GM18507 (cell line): Measurements from ENCODE around the gene PLD1.
A peak's percentile ranks its signal among the peaks of the same experiment; 100 is the strongest.
"Not testable (repeated sequence)": the region's sequence is repeated elsewhere in the genome, so short reads cannot be mapped to it uniquely, and the experiment has no call there.

Experiments
- DNase-seq: peaks from one replicate; pipeline ENCODE4 v3.0.0; 2011; ENCODE audit warnings: low read depth; ENCODE audit not compliant: insufficient read length; ENCODE audit errors: extremely low spot score
- FAIRE-seq: peaks from 2 replicates; lab custom pipeline; 2011; peaks lifted over from hg19 to GRCh38; lab: Jason Lieb, UNC

The PLD1 gene

GRCh38 chr3:171562459-171562858, 247.8 kb downstream of the PLD1 start:
- DNase-seq, FAIRE-seq: not testable (repeated sequence)

- peak; percentile 84 for FAIRE-seq
Measured at GRCh38 chr3:171561596-171562323, 248.5 kb downstream of the PLD1 start.

GRCh38 chr3:171559586-171559985, 250.7 kb downstream of the PLD1 start:
- DNase-seq, result no peak
- FAIRE-seq, result no peak

More at GRCh38 chr3:171561596-171562323, 248.5 kb downstream of the PLD1 start:
- peak; percentile 9 for DNase-seq

- DNase-seq (no peak), FAIRE-seq (no peak)
Measured at GRCh38 chr3:171558188-171558696, 252.0 kb downstream of the PLD1 start.

GRCh38 chr3:171557173-171557572, 253.1 kb downstream of the PLD1 start:
- DNase-seq (no peak), FAIRE-seq (no peak)

GRCh38 chr3:171556574-171557145, 253.6 kb downstream of the PLD1 start:
- FAIRE-seq, result no peak
- no peak for DNase-seq

GRCh38 chr3:171556148-171556547, 254.1 kb downstream of the PLD1 start:
- no peak for DNase-seq

GRCh38 chr3:171553086-171553485, 257.2 kb downstream of the PLD1 start:
- DNase-seq, result no peak

More at GRCh38 chr3:171556148-171556547, 254.1 kb downstream of the PLD1 start:
- no peak for FAIRE-seq

GRCh38 chr3:171552531-171552930, 257.8 kb downstream of the PLD1 start:
- FAIRE-seq (no peak), DNase-seq (no peak)

More at GRCh38 chr3:171553086-171553485, 257.2 kb downstream of the PLD1 start:
- no peak for FAIRE-seq

- no peak for DNase-seq
- FAIRE-seq, result no peak
Measured at GRCh38 chr3:171551296-171551695, 259.0 kb downstream of the PLD1 start.
